ENCODE results near the gene P2RX6. TPM values are rescaled to one million over a fixed set of nuclear protein-coding genes. Genes with fewer than 3 reads are reported as not detected.

P2RX6 gene
- total and polyA plus RNA-seq, 9 of the 15 experiments (the other 6 are each of a cell fraction or from before 2014, with no cell fraction given): 0.01 to 3.9 (median 1.5) TPM; not detected in 1

- TF ChIP-seq ZBTB40 (IDR thresholded peaks at IDR 0.05): no peak
- TF ChIP-seq ZBTB40 (CRISPR knock-in tag; IDR thresholded peaks at IDR 0.05): 0 out of 2 replicates have a peak, but pooled peaks have one; percentile 32
- TF ChIP-seq, protein P1, sequence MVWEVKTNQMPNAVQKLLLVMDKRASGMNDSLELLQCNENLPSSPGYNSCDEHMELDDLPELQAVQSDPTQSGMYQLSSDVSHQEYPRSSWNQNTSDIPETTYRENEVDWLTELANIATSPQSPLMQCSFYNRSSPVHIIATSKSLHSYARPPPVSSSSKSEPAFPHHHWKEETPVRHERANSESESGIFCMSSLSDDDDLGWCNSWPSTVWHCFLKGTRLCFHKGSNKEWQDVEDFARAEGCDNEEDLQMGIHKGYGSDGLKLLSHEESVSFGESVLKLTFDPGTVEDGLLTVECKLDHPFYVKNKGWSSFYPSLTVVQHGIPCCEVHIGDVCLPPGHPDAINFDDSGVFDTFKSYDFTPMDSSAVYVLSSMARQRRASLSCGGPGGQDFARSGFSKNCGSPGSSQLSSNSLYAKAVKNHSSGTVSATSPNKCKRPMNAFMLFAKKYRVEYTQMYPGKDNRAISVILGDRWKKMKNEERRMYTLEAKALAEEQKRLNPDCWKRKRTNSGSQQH (CRISPR knock-in tag; IDR thresholded peaks at IDR 0.05): peak; percentile 83; the same call in 1 of the 2 replicates
- TF ChIP-seq, protein P2, sequence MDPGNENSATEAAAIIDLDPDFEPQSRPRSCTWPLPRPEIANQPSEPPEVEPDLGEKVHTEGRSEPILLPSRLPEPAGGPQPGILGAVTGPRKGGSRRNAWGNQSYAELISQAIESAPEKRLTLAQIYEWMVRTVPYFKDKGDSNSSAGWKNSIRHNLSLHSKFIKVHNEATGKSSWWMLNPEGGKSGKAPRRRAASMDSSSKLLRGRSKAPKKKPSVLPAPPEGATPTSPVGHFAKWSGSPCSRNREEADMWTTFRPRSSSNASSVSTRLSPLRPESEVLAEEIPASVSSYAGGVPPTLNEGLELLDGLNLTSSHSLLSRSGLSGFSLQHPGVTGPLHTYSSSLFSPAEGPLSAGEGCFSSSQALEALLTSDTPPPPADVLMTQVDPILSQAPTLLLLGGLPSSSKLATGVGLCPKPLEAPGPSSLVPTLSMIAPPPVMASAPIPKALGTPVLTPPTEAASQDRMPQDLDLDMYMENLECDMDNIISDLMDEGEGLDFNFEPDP (CRISPR knock-in tag; IDR thresholded peaks at IDR 0.05): 0 out of 2 replicates have a peak, but pooled peaks have one; percentile 65
- TF ChIP-seq NR4A1 (CRISPR knock-in tag; IDR thresholded peaks at IDR 0.05): peak; percentile 74; the same call in 1 of the 2 replicates
- no peak for TF ChIP-seq NR4A1 (tag; IDR thresholded peaks at IDR 0.05)
- peak; percentile 65; the same call in 1 of the 2 replicates for TF ChIP-seq OTX1 (CRISPR knock-in tag; IDR thresholded peaks at IDR 0.05)
- TF ChIP-seq PCBP1 (IDR thresholded peaks at IDR 0.05; ENCODE audit: low read depth, low read length, poor library complexity, severe bottlenecking): no peak
- TF ChIP-seq CREM (IDR thresholded peaks at IDR 0.05; ENCODE audit: low read depth): 0 out of 2 replicates have a peak, but pooled peaks have one; percentile 34
- peak; percentile 50; the same call in 1 of the 2 replicates for TF ChIP-seq THAP12 (CRISPR knock-in tag; IDR thresholded peaks at IDR 0.05)
- 0 out of 2 replicates have a peak, but pooled peaks have one; percentile 89 for TF ChIP-seq RBM14 (IDR thresholded peaks at IDR 0.05; ENCODE audit: borderline replicate concordance, insufficient read depth, low read depth, low read length)
Measured at GRCh38 chr22:21030621-21031544, 15.9 kb downstream of the P2RX6 start (continued).

Data from K562 (cell line).